AG04450 (cell line): ENCODE data around the gene TAF8. TPM values are rescaled to one million over a fixed set of nuclear protein-coding genes. Genes with fewer than 3 reads are reported as not detected.

Experiments
- CTCF ChIA-PET: fragments of 300-600, 350-600 bp; formaldehyde crosslinking; extraction: SDS; loops from one replicate; lab custom pipeline; 2022; ENCODE audit warnings: antibody characterized with exemption, inconsistent platforms; lab: Charles Lee
- POLR2A ChIA-PET: fragments of 350-600 bp; formaldehyde crosslinking; extraction: SDS; loops from one replicate; lab custom pipeline; 2021; ENCODE audit warnings: antibody characterized with exemption, inconsistent platforms; lab: Yijun Ruan, JAX
- DNase-seq: peaks from one replicate; pipeline ENCODE4 v3.0.0-alpha.2; 2011; ENCODE audit warnings: low read depth, low spot score
- H3K27ac ChIP-seq: one replicate; pipeline ENCODE4 v1.5.1; 2012; ENCODE audit warnings: low read depth, low read length, control low read depth
- H3K27me3 ChIP-seq: one replicate; pipeline ENCODE4 v1.6.0; 2012; ENCODE audit warnings: low read length; ENCODE audit not compliant: control insufficient read depth, insufficient read depth
- H3K4me3 ChIP-seq: 2 replicates; pipeline ENCODE4 v1.5.1; 2011; ENCODE audit warnings: mild to moderate bottlenecking, low read depth, low read length, control low read depth
- H3K9me3 ChIP-seq: 2 replicates; pipeline ENCODE4 v1.5.1; 2012; ENCODE audit warnings: low read length; ENCODE audit not compliant: control insufficient read depth, insufficient read depth
- polyA plus RNA-seq: library from polyadenylated mRNA; depleted of rRNA; stranded (reverse); fragments of >200 nt; gene quantifications from 2 replicates; pipeline ENCODE4 v1.2.3, GENCODE V29; 2011
- TF ChIP-seq, protein P1 (sequence below): IDR thresholded peaks from 2 replicates; pipeline ENCODE4 v1.5.1; 2011; ENCODE audit warnings: low read depth, low read length, control low read depth, inconsistent platforms

Gene TAF8
- polyA plus RNA-seq, 1 experiment = 14.6 TPM

DNA sequence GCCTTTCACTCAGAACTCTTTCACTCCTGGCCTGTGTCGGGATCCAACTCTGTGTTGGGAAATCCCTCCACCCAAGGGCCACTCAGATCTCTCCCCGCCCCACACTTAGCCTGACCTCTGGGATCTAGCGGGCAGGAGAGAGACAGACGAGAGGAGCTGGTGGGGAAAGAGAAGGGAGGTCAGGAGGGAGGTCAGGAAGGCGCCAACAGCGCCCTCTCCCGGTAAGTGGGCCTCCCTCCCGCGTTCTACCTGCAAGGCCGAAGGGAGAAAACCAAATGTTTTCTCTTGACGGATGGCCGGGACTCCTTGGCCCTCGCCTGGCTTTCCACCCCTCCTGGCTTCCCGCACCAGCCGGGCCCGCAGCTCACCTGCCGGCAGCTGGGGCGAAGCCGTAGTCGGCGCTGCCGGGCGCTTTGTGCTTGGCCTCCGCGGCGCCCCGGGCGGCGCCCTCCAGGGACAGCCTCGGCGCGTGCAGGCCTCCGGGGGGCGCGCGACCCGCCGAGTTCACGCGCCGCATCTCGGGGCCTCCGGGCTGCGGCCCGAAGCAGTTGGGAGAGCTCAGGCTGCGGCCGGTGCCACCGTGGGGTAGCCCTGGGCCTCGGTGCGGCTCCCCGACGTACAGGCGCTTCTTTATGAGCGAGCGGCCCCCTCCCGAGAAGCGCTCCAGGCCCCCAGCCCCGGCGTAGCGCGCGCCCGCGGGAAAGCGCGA, 53.9 kb downstream of the TAF8 start:
- CTCF ChIA-PET = interaction anchor here (0.6 to 2.0 kb wide), 22 partner anchors 8 to 110 kb away, joined by 3 to 7 read pairs (median 3); partner anchors contain the start of gene C6orf132
- Histone ChIP-seq H3K27ac (no peak overlapping the region), H3K9me3 (peaks cover 5% of the 10 kb centered on the region; the same call in 1 of the 2 replicates), H3K4me3 (0 out of 2 replicates have a peak overlapping the region, but pooled peaks have one; percentile 25), H3K27me3 (no peaks in the 10 kb centered on the region)
- TF ChIP-seq, protein P1, sequence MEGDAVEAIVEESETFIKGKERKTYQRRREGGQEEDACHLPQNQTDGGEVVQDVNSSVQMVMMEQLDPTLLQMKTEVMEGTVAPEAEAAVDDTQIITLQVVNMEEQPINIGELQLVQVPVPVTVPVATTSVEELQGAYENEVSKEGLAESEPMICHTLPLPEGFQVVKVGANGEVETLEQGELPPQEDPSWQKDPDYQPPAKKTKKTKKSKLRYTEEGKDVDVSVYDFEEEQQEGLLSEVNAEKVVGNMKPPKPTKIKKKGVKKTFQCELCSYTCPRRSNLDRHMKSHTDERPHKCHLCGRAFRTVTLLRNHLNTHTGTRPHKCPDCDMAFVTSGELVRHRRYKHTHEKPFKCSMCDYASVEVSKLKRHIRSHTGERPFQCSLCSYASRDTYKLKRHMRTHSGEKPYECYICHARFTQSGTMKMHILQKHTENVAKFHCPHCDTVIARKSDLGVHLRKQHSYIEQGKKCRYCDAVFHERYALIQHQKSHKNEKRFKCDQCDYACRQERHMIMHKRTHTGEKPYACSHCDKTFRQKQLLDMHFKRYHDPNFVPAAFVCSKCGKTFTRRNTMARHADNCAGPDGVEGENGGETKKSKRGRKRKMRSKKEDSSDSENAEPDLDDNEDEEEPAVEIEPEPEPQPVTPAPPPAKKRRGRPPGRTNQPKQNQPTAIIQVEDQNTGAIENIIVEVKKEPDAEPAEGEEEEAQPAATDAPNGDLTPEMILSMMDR = peak; percentile 66
- POLR2A ChIA-PET = interaction anchor here (0.6 kb wide), 1 partner anchor 42 kb away, joined by 3 read pairs; no protein-coding TSS in a partner anchor
- no peak for DNase-seq

DNA sequence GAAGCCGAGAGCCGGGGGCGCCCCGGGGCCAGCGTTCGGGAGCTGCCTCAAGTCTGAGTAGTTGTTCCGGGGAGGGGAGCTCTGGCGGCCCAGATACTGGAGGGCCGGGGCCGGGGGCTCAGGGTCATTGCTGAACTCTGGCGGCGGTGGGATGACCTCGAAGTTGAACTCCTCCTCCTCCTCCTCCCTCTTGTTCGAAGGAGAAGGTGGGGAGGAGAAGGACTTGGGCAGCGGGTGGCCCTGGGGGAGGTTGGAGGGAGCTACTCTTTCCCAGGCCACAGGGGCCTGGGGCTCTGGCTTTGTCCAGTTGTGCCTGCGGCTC, 54.4 kb downstream of the TAF8 start:
- CTCF ChIA-PET = interaction anchor here (0.6 to 2.0 kb wide), 18 partner anchors 9 to 109 kb away, joined by 3 to 7 read pairs (median 3); partner anchors contain the start of gene C6orf132
- no peak for DNase-seq
- no peak overlapping the region for H3K27ac ChIP-seq
- H3K9me3 ChIP-seq = peaks cover 5% of the 10 kb centered on the region; the same call in 1 of the 2 replicates
- no peaks in the 10 kb centered on the region for H3K27me3 ChIP-seq
- no peak overlapping the region for H3K4me3 ChIP-seq
- POLR2A ChIA-PET = no interaction called here
- TF ChIP-seq, protein P1 = no peak

DNA sequence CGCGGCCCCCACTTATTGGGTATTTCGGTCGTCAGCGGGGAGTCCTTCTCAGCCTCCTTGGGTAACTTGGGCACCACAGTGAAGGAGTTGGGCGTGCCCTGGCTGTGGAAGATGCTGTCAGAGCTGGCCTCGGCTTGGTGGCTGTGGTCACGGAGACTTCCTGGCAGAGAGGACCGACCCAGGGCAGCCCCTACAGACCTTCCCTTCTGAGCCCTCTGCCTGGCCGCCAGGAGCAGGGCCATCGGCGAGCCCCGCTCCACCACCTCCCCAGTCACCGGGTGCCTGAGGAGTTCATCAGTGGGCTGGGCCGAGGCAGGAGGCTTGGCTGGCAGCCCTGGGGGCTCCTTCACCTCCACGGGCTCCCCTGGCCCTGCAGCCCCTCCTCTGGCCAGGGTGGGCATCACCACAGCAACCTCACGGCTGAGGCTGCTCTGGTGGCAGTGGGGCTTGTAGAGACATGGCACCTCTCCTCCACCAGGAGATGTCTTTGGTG, 54.9 kb downstream of the TAF8 start:
- no peak for DNase-seq
- CTCF ChIA-PET = interaction anchor here (0.8 to 1.6 kb wide), 11 partner anchors 9 to 59 kb away, joined by 3 to 6 read pairs (median 3); partner anchors contain the start of gene C6orf132
- TF ChIP-seq, protein P1 = no peak
- POLR2A ChIA-PET = no interaction called here
- no peak overlapping the region for H3K27ac ChIP-seq
- no peaks in the 10 kb centered on the region for H3K27me3 ChIP-seq
- no peak overlapping the region for H3K4me3 ChIP-seq
- peaks cover 5% of the 10 kb centered on the region for H3K9me3 ChIP-seq

DNA sequence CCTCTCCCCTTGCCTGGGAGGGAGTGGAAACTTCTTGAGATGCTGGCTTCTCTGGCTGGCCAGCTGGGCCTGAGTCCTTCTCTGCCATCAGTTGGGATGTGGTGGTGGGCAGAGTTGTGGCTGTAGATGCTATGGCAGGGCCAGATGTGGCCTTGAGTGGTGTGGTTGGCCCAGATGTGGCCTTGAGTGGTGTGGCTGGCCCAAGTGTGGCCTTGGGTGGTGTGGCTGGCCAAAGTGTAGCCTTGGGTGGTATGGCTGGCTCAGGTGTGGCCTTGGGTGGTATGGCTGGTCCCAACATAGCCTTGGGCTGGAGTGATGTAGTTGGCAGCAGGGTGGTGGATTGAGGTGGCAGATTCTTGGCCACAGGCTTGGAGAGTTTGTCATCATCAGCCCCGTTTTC, 55.4 kb downstream of the TAF8 start:
- Histone ChIP-seq H3K9me3 (peaks cover 5% of the 10 kb centered on the region), H3K27ac (no peak overlapping the region), H3K27me3 (no peaks in the 10 kb centered on the region), H3K4me3 (no peak overlapping the region)
- ChIA-PET POLR2A (no interaction called here), CTCF (interaction anchor here (1.2 kb wide), 1 partner anchor 31 kb away, joined by 3 read pairs; no protein-coding TSS in a partner anchor)
- DNase-seq = no peak
- TF ChIP-seq, protein P1 = no peak
